Measurements from ENCODE around the gene NOS1.
"Not testable (repeated sequence)": the region's sequence is repeated elsewhere in the genome, so short reads cannot be mapped to it uniquely, and the experiment has no call there.

NOS1 gene

DNA sequence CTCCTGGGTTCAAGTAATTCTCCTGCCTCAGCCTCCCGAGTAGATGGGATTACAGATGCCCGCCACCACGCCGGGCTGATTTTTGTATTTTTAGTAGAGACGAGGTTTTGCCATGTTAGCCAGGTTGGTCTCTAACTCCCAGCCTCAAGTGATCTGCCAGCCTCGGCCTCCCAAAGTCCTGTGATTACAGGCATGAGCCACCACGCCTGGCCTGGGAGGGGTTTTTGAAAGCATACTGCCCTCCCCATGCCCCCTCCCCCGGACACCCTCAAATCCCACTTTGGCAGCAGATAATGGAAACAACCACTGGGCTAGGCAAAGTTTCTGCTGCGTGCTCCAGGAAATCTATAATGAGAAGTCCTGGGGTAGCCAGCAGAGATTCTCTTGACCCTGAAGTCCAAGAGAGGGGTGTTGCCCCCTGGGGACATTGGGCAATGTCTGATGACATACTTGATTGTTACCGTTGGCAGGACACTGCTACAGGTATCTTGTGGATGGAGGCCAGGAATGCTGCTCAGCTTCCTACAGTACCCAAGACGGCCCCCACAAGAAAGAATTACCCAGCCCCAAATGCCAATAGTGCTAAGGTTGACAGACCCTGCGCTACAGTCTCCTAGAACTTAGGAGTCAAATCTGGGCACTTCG, 152.5 kb downstream of the NOS1 start:
- H3K4me3 ChIP-seq (ENCODE audit: low read length), result no peak overlapping the region
- TF ChIP-seq, protein P1, sequence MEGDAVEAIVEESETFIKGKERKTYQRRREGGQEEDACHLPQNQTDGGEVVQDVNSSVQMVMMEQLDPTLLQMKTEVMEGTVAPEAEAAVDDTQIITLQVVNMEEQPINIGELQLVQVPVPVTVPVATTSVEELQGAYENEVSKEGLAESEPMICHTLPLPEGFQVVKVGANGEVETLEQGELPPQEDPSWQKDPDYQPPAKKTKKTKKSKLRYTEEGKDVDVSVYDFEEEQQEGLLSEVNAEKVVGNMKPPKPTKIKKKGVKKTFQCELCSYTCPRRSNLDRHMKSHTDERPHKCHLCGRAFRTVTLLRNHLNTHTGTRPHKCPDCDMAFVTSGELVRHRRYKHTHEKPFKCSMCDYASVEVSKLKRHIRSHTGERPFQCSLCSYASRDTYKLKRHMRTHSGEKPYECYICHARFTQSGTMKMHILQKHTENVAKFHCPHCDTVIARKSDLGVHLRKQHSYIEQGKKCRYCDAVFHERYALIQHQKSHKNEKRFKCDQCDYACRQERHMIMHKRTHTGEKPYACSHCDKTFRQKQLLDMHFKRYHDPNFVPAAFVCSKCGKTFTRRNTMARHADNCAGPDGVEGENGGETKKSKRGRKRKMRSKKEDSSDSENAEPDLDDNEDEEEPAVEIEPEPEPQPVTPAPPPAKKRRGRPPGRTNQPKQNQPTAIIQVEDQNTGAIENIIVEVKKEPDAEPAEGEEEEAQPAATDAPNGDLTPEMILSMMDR (conservative IDR thresholded peaks at IDR 0.05; ENCODE audit: low read depth, low read length), result no peak
- no peak for DNase-seq (ENCODE audit: low read depth)

DNA sequence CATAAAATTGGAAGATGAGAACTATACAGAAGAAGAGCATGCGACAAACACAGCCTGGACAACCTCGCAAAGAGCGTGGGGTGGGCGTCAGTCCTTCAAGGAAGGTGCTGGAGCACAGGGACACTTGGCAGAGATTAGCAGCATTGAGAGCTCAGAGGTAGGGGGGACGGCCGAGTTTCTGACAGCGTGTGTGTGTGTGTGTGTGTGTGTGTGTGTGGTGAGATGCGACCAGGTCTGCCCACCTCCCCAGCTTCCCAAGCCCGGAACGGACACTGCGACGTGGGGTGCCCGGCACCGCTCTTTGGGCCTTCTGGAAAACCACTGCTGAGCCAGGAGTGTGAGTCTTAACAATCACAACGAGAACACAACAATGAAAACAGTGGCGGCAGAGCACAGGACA, 153.2 kb downstream of the NOS1 start:
- no peak overlapping the region for H3K4me3 ChIP-seq (ENCODE audit: low read length)
- TF ChIP-seq, protein P1 (conservative IDR thresholded peaks at IDR 0.05; ENCODE audit: low read depth, low read length), result no peak
- no peak for DNase-seq (ENCODE audit: low read depth)

DNA sequence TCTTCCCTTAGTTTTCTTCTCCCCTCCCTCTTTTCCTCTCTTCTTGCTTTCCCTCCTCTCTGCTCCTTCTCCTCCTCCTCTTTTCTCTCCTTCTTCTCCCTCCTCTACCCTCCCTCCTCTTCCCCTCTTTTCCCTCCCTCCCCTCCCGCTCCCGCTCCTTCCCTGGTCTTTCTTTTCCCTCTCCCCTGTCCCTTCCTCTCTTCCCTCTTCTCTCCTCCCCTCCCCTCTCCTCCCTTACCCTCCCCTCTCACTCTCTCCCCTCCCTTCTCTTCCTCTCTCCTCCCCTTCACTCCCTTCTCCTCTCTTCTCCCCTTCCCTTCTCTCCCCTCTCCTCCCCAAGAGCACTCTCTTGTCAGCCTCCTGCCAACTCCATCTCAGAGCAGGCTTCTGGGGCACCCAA, 153.8 kb downstream of the NOS1 start:
- no peak for DNase-seq (ENCODE audit: low read depth)
- H3K4me3 ChIP-seq (ENCODE audit: low read length), result no peak overlapping the region
- TF ChIP-seq, protein P1 (conservative IDR thresholded peaks at IDR 0.05; ENCODE audit: low read depth, low read length), result no peak

DNA sequence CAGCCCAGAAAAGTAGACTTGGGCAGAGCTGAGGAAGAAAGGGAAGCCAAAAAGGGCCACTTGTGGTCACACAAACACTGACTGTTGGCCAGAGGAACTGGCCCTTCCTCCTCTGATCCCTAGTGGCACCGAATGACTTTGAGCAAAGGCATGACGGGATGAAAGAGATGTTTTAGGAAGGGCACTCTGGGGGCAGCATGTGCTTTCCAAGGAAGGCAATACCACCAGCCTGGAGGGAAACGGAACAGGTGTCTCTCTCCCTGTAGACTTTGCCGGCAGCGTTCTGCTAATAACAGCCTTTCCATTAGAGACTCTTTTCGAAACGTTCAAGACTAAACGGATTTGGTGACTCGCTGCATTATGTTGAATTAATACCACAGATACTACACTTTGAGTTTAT, 158.9 kb downstream of the NOS1 start:
- no peak for DNase-seq (ENCODE audit: low read depth)
- no peak overlapping the region for H3K4me3 ChIP-seq (ENCODE audit: low read length)
- TF ChIP-seq, protein P1 (conservative IDR thresholded peaks at IDR 0.05; ENCODE audit: low read depth, low read length), result no peak

DNA sequence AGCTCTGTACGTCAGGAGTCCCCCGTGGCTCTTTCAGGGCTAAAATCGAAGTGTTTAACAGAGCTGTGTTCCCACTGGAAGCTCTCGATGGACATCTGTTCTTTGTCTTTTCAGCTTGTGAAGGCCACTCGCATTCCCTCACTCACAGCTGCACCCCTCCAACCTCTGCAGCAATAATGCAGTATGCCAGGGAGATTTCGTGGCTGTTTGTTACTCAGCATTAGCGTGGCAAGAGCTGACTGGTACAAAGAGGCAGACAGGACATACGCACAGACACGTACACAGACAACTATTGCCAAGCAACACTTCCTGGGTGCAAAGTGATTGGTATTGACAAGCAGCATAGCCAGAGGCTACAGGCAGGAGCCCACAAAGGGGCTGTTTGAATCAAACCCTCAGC, 159.4 kb downstream of the NOS1 start:
- DNase-seq (ENCODE audit: low read depth), result no peak
- TF ChIP-seq, protein P1 (conservative IDR thresholded peaks at IDR 0.05; ENCODE audit: low read depth, low read length), result no peak
- no peak overlapping the region for H3K4me3 ChIP-seq (ENCODE audit: low read length)

DNA sequence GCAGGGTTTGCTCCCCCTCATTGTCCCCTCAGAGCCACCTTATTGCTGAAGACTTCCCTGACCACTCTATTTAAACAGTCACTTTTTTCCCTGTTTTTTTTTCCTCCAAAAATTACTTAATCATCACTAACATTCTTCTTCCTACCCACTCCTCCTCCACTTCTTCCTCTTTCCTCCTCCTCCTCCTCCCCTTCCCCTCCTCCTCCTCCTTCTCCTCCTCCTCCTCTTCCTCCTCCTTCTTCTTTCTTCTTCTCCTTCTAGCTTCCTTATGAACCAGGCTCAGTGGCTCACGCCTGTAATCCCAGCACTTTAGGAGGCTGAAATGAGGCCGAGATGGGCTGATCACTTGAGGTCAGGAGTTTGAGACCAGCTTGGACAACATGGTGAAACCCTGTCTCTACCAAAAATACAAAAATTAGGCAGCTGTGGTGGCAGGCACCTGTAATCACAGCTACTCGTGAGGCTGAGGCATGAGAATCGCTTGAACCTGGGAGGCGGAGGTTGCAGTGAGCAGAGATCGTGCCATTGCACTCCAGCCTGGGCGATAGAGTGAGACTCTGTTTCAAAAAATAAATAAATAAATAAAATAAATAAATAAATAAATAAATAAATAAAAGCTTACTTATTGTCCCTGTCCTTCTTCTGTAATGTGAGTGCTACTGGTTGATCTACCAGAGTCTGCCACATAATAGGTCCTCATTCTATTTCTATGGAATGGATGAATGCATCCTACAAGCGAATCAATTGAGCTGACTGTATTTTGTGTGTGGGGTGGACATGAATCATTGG, 161.3 kb downstream of the NOS1 start:
- not testable (repeated sequence) for H3K4me3 ChIP-seq (ENCODE audit: low read length); DNase-seq (ENCODE audit: low read depth)

DNA sequence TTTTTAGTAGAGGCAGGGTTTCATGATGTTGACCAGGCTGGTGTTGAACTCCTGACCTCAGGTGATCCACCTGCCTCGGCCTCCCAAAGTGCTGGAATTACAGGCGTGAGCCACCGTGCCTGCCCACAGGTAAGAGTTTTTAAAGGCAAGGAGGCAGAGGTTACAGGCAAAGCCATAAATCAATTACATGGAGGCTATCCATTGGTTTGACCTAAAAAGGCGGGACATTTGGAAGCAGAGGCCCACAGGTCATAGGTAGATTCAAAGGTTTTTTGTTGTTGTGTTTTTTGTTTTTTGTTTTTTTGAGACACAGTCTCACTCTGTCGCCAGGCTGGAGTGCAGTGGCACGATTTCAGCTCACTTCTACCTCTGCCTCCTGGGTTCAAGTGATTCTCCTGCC, 165.1 kb downstream of the NOS1 start:
- not testable (repeated sequence) for H3K4me3 ChIP-seq (ENCODE audit: low read length); DNase-seq (ENCODE audit: low read depth)

DNA sequence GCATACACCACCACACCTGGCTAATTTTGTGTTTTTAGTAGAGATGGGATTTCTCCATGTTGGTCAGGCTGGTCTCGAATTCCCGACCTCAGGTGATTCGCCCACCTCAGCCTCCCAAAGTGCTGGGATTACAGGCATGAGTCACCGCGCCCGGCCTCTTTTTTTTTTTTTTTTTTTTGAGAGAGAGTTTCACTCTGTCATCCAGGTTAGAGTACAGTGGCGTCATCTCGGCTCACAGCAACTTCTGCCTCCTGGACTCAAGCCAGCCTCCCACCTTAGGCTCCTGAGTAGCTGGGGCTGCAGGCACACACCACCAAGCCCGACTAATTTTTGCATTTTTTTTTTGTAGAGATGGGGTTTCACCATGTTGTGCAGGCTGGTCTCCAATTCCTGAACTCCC, 166.4 kb downstream of the NOS1 start:
- not testable (repeated sequence) for H3K4me3 ChIP-seq (ENCODE audit: low read length)

More for the DNA sequence above, 166.4 kb downstream of the NOS1 start:
- not testable (repeated sequence) for DNase-seq (ENCODE audit: low read depth)

Data from retinal pigment epithelial cell (primary cell).